ENCODE results near the gene ELP4. TPM values are rescaled to one million over a fixed set of nuclear protein-coding genes. Genes with fewer than 3 reads are reported as not detected.

ELP4 gene
- total and polyA plus RNA-seq, 9 of the 15 experiments (the other 6 are each of a cell fraction or from before 2014, with no cell fraction given), result 24.1 to 60.3 (median 38.7) TPM

DNA sequence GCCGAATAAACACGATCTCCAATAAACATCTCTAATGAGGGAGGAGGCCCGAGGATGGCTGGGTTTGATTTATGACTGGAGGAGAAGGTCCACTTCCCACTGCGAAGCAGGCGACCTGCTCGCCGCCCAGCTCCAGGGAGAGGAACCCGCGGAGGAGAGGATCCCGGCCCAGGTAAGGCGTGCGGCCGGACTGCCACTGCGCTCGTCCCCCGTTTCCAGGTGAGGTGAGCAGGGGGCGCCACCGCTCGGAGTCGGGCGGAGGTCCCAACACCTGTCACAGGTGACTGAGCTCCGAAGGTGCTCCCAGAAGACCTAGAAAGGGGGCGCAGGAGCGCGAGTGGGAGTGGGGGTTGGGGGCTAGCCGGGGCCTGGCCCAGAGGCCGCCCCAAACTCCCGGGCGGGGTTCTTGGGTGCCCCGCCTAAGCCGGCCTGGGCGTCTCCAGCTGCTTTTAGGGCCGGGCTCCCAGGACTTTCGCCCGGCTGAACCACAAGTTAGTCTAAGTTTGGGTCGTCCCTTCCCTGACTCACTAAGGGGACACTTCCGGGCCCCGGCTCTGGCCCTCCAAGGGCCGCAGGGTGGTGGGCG, 307.0 kb downstream of the ELP4 start (continued):
- TF ChIP-seq, protein P1, sequence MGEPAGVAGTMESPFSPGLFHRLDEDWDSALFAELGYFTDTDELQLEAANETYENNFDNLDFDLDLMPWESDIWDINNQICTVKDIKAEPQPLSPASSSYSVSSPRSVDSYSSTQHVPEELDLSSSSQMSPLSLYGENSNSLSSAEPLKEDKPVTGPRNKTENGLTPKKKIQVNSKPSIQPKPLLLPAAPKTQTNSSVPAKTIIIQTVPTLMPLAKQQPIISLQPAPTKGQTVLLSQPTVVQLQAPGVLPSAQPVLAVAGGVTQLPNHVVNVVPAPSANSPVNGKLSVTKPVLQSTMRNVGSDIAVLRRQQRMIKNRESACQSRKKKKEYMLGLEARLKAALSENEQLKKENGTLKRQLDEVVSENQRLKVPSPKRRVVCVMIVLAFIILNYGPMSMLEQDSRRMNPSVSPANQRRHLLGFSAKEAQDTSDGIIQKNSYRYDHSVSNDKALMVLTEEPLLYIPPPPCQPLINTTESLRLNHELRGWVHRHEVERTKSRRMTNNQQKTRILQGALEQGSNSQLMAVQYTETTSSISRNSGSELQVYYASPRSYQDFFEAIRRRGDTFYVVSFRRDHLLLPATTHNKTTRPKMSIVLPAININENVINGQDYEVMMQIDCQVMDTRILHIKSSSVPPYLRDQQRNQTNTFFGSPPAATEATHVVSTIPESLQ (CRISPR knock-in tag; IDR thresholded peaks at IDR 0.05), result no peak
- no peak for TF ChIP-seq ZNF507 (tag; conservative IDR thresholded peaks at IDR 0.05)
- TF ChIP-seq IRF2 (CRISPR knock-in tag; IDR thresholded peaks at IDR 0.05), result no peak
- TF ChIP-seq KDM5B (IDR thresholded peaks at IDR 0.05; ENCODE audit: insufficient replicate concordance, low read depth, low read length), result peak; percentile 24
- no peak for TF ChIP-seq DMBX1 (CRISPR knock-in tag; IDR thresholded peaks at IDR 0.05; ENCODE audit: borderline replicate concordance)
- peak; percentile 73 for TF ChIP-seq MEIS2 (IDR thresholded peaks at IDR 0.05; ENCODE audit: partially characterized antibody)
- TF ChIP-seq MTA3 (IDR thresholded peaks at IDR 0.05; ENCODE audit: borderline replicate concordance), result no peak
- no peak for TF ChIP-seq ZNF239 (CRISPR knock-in tag; IDR thresholded peaks at IDR 0.05)
- TF ChIP-seq PHF8 (IDR thresholded peaks at IDR 0.05; ENCODE audit: borderline replicate concordance, low read length), result peak; percentile 37; the same call in 1 of the 2 replicates
- no peak for TF ChIP-seq PBX2 (CRISPR knock-in tag; IDR thresholded peaks at IDR 0.05; ENCODE audit: low read depth)
- TF ChIP-seq PBX2 (tag; conservative IDR thresholded peaks at IDR 0.05; ENCODE audit: low read depth), result peak; percentile 49; the same call in 1 of the 2 replicates
- peak; percentile 74 for TF ChIP-seq PKNOX1 (IDR thresholded peaks at IDR 0.05)
- TF ChIP-seq ZNF280B (CRISPR knock-in tag; IDR thresholded peaks at IDR 0.05), result no peak
- no peak for TF ChIP-seq NUFIP1 (IDR thresholded peaks at IDR 0.05; ENCODE audit: partially characterized antibody)
- no peak for TF ChIP-seq GABPA (tag; conservative IDR thresholded peaks at IDR 0.05; ENCODE audit: low read depth)
- no peak for TF ChIP-seq SP2 (IDR thresholded peaks at IDR 0.05; ENCODE audit: extremely low read depth, low read depth, low read length, poor library complexity, severe bottlenecking)
- no peak for TF ChIP-seq RFX1 (IDR thresholded peaks at IDR 0.05)
- TF ChIP-seq ADNP (tag; IDR thresholded peaks at IDR 0.05), result no peak
- no peak for TF ChIP-seq ZNF316 (IDR thresholded peaks at IDR 0.05)
- TF ChIP-seq CBFA2T2 (conservative IDR thresholded peaks at IDR 0.05), result no peak
- no peak for TF ChIP-seq ZNF699 (CRISPR knock-in tag; IDR thresholded peaks at IDR 0.05; ENCODE audit: insufficient replicate concordance)
- peak; percentile 61 for TF ChIP-seq ZFX (CRISPR knock-in tag; IDR thresholded peaks at IDR 0.05)

All from K562 (cell line).